PC-9 (cell line): Measurements from ENCODE around the gene ZIC5. TPM values are rescaled to one million over a fixed set of nuclear protein-coding genes. Genes with fewer than 3 reads are reported as not detected.

ENCODE experiments used
- BruUV-seq: library from RNA; stranded (reverse); fragments of 400-500 nt; replicated peaks from 2 replicates; lab custom pipeline; 2021; lab: Mats Ljungman, UMichigan
- CTCF ChIA-PET: fragments of 300-600 bp; sonication (Branson Sonifier 250); formaldehyde crosslinking; loops from one replicate; lab custom pipeline; 2022; ENCODE audit warnings: antibody characterized with exemption; lab: Charles Lee
- POLR2A ChIA-PET: fragments of 300-600 bp; sonication (Branson Sonifier 250); formaldehyde crosslinking; loops from one replicate; lab custom pipeline; 2022; ENCODE audit warnings: antibody characterized with exemption; ENCODE audit not compliant: unreplicated experiment; lab: Charles Lee
- DNase-seq, 2 experiments: peaks; one replicate each; pipeline versions ENCODE4 v3.0.0 to v3.0.0-alpha.2; 2015 to 2022; ENCODE audit warnings: mixed read lengths in 1 of 2
- H2AFZ ChIP-seq: fragments of 200-600 bp; sonication (generic); 2 replicates; pipeline ENCODE4 v1.8.1; 2017; ENCODE audit warnings: antibody characterized with exemption
- H3F3A ChIP-seq: fragments of 200-600 bp; sonication (generic); 2 replicates; pipeline ENCODE4 v1.8.1; 2017; ENCODE audit warnings: antibody characterized with exemption, mild to moderate bottlenecking, low read depth; ENCODE audit not compliant: insufficient read depth
- H3K27ac ChIP-seq: fragments of 200-600 bp; sonication (generic); 2 replicates; pipeline ENCODE4 v1.6.1; 2016; ENCODE audit warnings: mixed run types
- H3K27me3 ChIP-seq: fragments of 200-600 bp; sonication (generic); 2 replicates; pipeline ENCODE4 v1.6.1; 2016; ENCODE audit warnings: low read depth, mixed run types; ENCODE audit not compliant: insufficient read depth
- H3K36me3 ChIP-seq: fragments of 200-600 bp; sonication (generic); 2 replicates; pipeline ENCODE4 v1.6.1; 2016; ENCODE audit warnings: low read depth, mixed run types
- H3K4me1 ChIP-seq: fragments of 200-600 bp; sonication (generic); replicated peaks from 2 replicates; pipeline ENCODE4 v1.6.1; 2016; ENCODE audit warnings: mixed run types; ENCODE audit not compliant: insufficient read depth
- H3K4me2 ChIP-seq: fragments of 200-600 bp; sonication (generic); 2 replicates; pipeline ENCODE4 v1.6.1; 2017; ENCODE audit warnings: mixed run types
- H3K4me3 ChIP-seq: fragments of 200-600 bp; sonication (generic); 2 replicates; pipeline ENCODE4 v1.6.1; 2016; ENCODE audit warnings: mixed run types
- H3K79me2 ChIP-seq: fragments of 200-600 bp; sonication (generic); 2 replicates; pipeline ENCODE4 v1.6.1; 2017; ENCODE audit warnings: low read depth, mixed run types
- H3K9me2 ChIP-seq: fragments of 200-600 bp; sonication (generic); 2 replicates; pipeline ENCODE4 v1.8.1; 2017; ENCODE audit warnings: mild to moderate bottlenecking; ENCODE audit not compliant: insufficient read depth
- H3K9me3 ChIP-seq: fragments of 200-600 bp; sonication (generic); 2 replicates; pipeline ENCODE4 v1.8.1; 2016; ENCODE audit warnings: low read depth; ENCODE audit not compliant: insufficient read depth
- H4K20me1 ChIP-seq: fragments of 200-600 bp; sonication (generic); 2 replicates; pipeline ENCODE4 v1.8.1; 2017; ENCODE audit not compliant: insufficient read depth
- EZH2 ChIP-seq: fragments of 200-600 bp; sonication (generic); IDR thresholded peaks from 2 replicates; pipeline ENCODE4 v1.8.0; 2017; ENCODE audit warnings: antibody characterized with exemption, low read depth
- intact Hi-C: fragments of 100-400 bp; cut with micrococcal nuclease; formaldehyde crosslinking; loops from one replicate; pipeline ENCODE4 v1.10.0; 2022; ENCODE audit not compliant: unreplicated experiment
- total RNA-seq: library from RNA; stranded (reverse); gene quantifications from 2 replicates; pipeline ENCODE4 v1.2.3, GENCODE V29; 2021
- TF ChIP-seq, protein P1 (sequence below): fragments of 200-600 bp; sonication (generic); conservative IDR thresholded peaks from 2 replicates; pipeline ENCODE4 v1.6.1; 2017; ENCODE audit warnings: mixed run types, antibody characterized with exemption, mild to moderate bottlenecking, moderate library complexity

The ZIC5 gene
- total RNA-seq, 1 experiment from 2014 or later: 0.61 TPM

DNA sequence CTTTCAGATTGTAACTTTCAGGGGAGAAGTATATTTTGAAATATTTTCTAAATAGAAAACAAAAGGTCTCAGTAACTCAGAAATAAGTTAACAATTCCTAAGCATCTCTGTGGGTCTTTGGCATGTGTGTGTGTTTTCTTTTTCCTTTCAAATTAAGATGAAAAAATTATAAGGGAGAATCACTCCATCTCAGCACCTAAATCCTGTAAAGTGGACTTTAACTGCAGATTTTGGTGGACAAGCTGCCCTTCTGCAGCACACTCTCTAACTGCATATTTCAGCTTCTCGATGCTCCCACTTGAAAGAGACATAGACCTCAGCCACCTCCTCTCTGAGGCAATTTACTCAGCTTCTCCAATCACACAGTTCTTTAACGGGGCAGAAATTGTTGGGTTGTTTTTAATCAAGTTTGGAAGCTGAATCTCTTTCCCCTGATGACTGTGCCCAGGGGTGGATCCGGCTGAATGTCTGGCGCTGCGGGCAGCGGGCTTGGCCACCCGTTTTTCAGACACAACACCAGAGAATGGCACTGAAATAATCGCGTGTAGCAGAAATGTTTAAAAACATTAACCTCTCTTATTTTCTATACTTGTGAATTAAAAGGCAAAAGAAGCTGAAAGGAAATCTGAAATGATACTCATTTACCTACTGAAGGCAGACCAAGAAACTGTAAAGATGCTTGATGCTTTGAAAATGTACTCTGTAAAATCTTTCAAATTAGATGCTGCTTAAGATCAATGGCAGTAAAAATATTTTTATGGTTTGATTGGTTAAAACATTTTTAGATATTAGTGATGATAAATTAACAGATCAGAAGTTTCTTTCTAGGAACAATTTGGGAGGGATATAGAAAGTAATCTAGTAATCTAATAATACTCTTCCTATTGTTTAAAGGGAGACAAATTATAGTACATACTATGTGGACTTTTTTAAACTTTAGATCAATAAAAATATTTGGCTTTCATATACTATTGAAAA, 22.4 kb upstream of the ZIC5 start:
- no TSS peak for BruUV-seq
- TF ChIP-seq, protein P1, sequence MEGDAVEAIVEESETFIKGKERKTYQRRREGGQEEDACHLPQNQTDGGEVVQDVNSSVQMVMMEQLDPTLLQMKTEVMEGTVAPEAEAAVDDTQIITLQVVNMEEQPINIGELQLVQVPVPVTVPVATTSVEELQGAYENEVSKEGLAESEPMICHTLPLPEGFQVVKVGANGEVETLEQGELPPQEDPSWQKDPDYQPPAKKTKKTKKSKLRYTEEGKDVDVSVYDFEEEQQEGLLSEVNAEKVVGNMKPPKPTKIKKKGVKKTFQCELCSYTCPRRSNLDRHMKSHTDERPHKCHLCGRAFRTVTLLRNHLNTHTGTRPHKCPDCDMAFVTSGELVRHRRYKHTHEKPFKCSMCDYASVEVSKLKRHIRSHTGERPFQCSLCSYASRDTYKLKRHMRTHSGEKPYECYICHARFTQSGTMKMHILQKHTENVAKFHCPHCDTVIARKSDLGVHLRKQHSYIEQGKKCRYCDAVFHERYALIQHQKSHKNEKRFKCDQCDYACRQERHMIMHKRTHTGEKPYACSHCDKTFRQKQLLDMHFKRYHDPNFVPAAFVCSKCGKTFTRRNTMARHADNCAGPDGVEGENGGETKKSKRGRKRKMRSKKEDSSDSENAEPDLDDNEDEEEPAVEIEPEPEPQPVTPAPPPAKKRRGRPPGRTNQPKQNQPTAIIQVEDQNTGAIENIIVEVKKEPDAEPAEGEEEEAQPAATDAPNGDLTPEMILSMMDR: no peak
- CTCF ChIA-PET: no interaction called here
- no peak for DNase-seq
- no peaks in the 10 kb centered on the region for H3F3A ChIP-seq
- H3K4me2 ChIP-seq: peak overlapping the region; percentile 55; the same call in 1 of the 2 replicates
- H3K4me1 ChIP-seq: peaks cover 11% of the 10 kb centered on the region
- intact Hi-C loops: no loop called here
- POLR2A ChIA-PET: no interaction called here
- no peaks in the 10 kb centered on the region for H3K27me3 ChIP-seq
- no peaks in the 10 kb centered on the region for H3K9me3 ChIP-seq
- H3K9me2 ChIP-seq: no peaks in the 10 kb centered on the region
- no peak overlapping the region for H3K4me3 ChIP-seq
- no peaks in the 10 kb centered on the region for H3K79me2 ChIP-seq
- H3K36me3 ChIP-seq: no peaks in the 10 kb centered on the region
- no peak overlapping the region for H2AFZ ChIP-seq
- H4K20me1 ChIP-seq: no peaks in the 10 kb centered on the region
- no peak overlapping the region for H3K27ac ChIP-seq

- Histone ChIP-seq H4K20me1 (no peaks in the 10 kb centered on the region), H3K27me3 (no peaks in the 10 kb centered on the region), H3K27ac (no peak overlapping the region), H3K79me2 (no peaks in the 10 kb centered on the region), H3K36me3 (no peaks in the 10 kb centered on the region), H3K4me2 (peak overlapping the region; percentile 55), H3K4me1 (peaks cover 11% of the 10 kb centered on the region), H2AFZ (no peak overlapping the region), H3K9me3 (no peaks in the 10 kb centered on the region), H3F3A (no peaks in the 10 kb centered on the region), H3K4me3 (no peak overlapping the region), H3K9me2 (no peaks in the 10 kb centered on the region)
- POLR2A ChIA-PET: no interaction called here
- BruUV-seq: no TSS peak
- TF ChIP-seq, protein P1: no peak
- TF ChIP-seq EZH2: no peak
- intact Hi-C loops: no loop called here
- DNase-seq: peak; percentile 25 to 74
- CTCF ChIA-PET: no interaction called here
Measured at GRCh38 chr13:99992949-99993351, 21.4 kb upstream of the ZIC5 start.

GRCh38 chr13:99991828-99992775, 20.5 kb upstream of the ZIC5 start:
- no peak overlapping the region for H3K4me2 ChIP-seq
- H3K9me3 ChIP-seq: no peaks in the 10 kb centered on the region
- peak overlapping the region; percentile 15; the same call in 1 of the 2 replicates for H2AFZ ChIP-seq
- BruUV-seq: no TSS peak
- TF ChIP-seq EZH2: no peak
- TF ChIP-seq, protein P1: no peak
- no peaks in the 10 kb centered on the region for H3K27me3 ChIP-seq
- DNase-seq: no peak
- H4K20me1 ChIP-seq: no peaks in the 10 kb centered on the region
- intact Hi-C loops: no loop called here
- no peaks in the 10 kb centered on the region for H3K79me2 ChIP-seq
- H3K27ac ChIP-seq: no peak overlapping the region
- CTCF ChIA-PET: interaction anchor here (0.9 kb wide), 1 partner anchor 11 kb away, joined by 4 read pairs; no protein-coding TSS in a partner anchor
- H3K36me3 ChIP-seq: no peaks in the 10 kb centered on the region
- peaks cover 11% of the 10 kb centered on the region for H3K4me1 ChIP-seq
- H3F3A ChIP-seq: no peaks in the 10 kb centered on the region
- no peak overlapping the region for H3K4me3 ChIP-seq
- POLR2A ChIA-PET: interaction anchor here (0.6 kb wide), 1 partner anchor 11 kb away, joined by 5 read pairs; the partner anchor contains the start of gene ZIC2
- no peaks in the 10 kb centered on the region for H3K9me2 ChIP-seq
